ENCODE data around the gene TAPT1. TPM values are rescaled to one million over a fixed set of nuclear protein-coding genes. Genes with fewer than 3 reads are reported as not detected.

The TAPT1 gene
- total and polyA plus RNA-seq, 2 of the 13 experiments (the other 11 are each of a cell fraction or from before 2014, with no cell fraction given): 24.5 to 25.3 TPM

- TF ChIP-seq ASH2L (IDR thresholded peaks at IDR 0.05; ENCODE audit: insufficient read length, low read depth, low read length) (peak; percentile 56), CEBPG (CRISPR knock-in tag; IDR thresholded peaks at IDR 0.05) (0 out of 2 replicates have a peak, but pooled peaks have one; percentile 21), ZNF30 (CRISPR knock-in tag; IDR thresholded peaks at IDR 0.05) (no peak), ZNF761 (CRISPR knock-in tag; conservative IDR thresholded peaks at IDR 0.05) (no peak), TFE3 (CRISPR knock-in tag; IDR thresholded peaks at IDR 0.05) (no peak), ZNF546 (CRISPR knock-in tag; conservative IDR thresholded peaks at IDR 0.05) (no peak), ZNF619 (CRISPR knock-in tag; IDR thresholded peaks at IDR 0.05) (no peak), SIN3A (IDR thresholded peaks at IDR 0.05; ENCODE audit: borderline replicate concordance, low read depth, low read length) (no peak), ZEB1 (IDR thresholded peaks at IDR 0.05; ENCODE audit: insufficient replicate concordance, low read depth) (no peak), SOX6 (IDR thresholded peaks at IDR 0.05) (no peak), SOX6 (CRISPR knock-in tag; IDR thresholded peaks at IDR 0.05) (peak; percentile 15; the same call in 1 of the 2 replicates), NFYC (CRISPR knock-in tag; IDR thresholded peaks at IDR 0.05) (no peak), ATRX (CRISPR knock-in tag; IDR thresholded peaks at IDR 0.05; ENCODE audit: borderline replicate concordance) (no peak), ZNF234 (CRISPR knock-in tag; conservative IDR thresholded peaks at IDR 0.05) (no peak), USF2 (IDR thresholded peaks at IDR 0.05; ENCODE audit: low read depth, low read length) (no peak), USF2 (CRISPR knock-in tag; IDR thresholded peaks at IDR 0.05; ENCODE audit: borderline replicate concordance) (no peak), ZNF362 (CRISPR knock-in tag; IDR thresholded peaks at IDR 0.05; ENCODE audit: borderline replicate concordance) (no peak), AGO2 (optimal IDR thresholded peaks at IDR 0.05; ENCODE audit: low read depth, low read length) (no peak), ZFP36L2 (CRISPR knock-in tag; IDR thresholded peaks at IDR 0.05) (no peak), ZMYM4 (CRISPR knock-in tag; IDR thresholded peaks at IDR 0.05) (peak; percentile 20; the same call in 1 of the 2 replicates), ZBTB44 (CRISPR knock-in tag; IDR thresholded peaks at IDR 0.05) (no peak), ZFAT (CRISPR knock-in tag; conservative IDR thresholded peaks at IDR 0.05) (no peak), PITX1 (CRISPR knock-in tag; IDR thresholded peaks at IDR 0.05) (no peak)
Measured at GRCh38 chr4:16111533-16111932, 114.7 kb downstream of the TAPT1 start (continued).

All from HepG2 (cell line).